GM19463 (cell line): ENCODE measurements around the gene RND1.
"Not testable (repeated sequence)": the region's sequence is repeated elsewhere in the genome, so short reads cannot be mapped to it uniquely, and the experiment has no call there.

Source experiments
- ATAC-seq: cut with Tn5 transposase; IDR thresholded peaks from one replicate; pipeline ENCODE4 v1.9.1; 2021; ENCODE audit warnings: mild to moderate bottlenecking, moderate library complexity; ENCODE audit not compliant: unreplicated experiment

RND1 gene

DNA sequence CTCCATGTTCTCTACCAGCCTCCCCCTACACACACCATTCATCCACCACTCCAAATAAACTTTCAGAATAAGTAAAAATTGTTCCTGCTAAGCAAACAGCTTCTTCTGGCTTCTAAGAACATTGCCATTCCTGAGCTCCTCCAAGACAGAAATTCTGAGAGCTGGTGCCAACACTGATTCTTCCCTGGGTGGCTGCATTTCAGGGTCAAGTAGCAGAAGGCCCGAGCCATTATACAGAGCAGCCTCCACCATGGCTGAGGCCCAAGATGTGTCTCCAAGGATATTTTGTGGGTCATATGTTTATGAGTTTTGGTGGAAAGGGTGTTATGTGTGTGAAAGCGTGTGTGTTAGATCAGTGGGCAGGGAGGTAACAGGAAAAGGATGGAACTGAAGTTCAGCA, 3.5 kb upstream of the RND1 start:
- ATAC-seq = no peak

DNA sequence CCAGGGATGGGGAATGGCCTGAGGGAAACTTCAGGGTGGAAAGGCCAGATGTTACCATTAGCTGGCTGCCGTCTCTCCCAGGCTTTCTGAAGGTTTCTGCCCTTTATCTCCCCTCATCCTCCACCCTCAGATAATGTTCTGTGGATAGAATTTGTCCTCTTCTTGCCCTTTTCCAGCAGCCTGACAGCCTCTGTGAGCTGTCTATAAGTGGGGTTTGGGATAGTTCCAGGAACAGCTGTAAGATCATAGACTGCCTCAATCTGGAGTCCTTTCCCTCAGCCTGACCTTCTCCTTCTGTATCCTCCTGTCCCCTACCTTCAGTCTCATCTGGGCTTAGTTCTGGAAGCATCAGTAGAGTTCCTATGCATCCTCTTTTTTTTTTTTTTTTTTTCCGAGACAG, 2.8 kb upstream of the RND1 start:
- ATAC-seq = no peak

DNA sequence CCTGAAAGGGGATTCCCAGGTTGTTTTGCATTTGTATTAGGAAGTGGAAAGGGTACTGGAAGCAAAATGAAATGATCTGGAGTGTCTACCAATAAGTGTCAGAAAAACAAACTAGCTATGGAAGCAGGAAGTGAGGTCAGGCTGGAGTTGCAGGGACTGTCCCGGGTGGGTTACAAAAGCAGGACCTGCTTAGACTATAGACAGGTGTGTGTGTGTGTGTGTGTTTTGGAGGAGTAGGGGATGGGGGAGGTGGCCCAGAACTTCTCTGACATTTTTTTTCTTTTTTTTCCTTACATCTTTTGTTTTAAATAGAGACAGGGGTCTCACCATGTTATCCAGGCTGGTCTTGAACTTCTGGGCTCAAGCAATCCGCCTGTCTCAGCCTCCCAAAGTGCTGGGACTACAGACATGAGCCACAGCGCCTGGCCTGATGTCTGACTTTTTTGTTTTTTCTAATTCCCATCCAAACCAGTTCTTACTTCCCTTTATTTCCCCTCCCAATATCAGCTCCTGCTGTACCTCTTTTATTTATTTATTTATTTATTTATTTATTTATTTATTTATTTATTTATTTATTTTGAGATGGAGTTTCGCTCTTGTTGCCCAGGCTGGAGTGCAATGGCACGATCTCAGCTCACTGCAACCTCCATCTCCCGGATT, 512 bp upstream of the RND1 start:
- ATAC-seq = no peak

DNA sequence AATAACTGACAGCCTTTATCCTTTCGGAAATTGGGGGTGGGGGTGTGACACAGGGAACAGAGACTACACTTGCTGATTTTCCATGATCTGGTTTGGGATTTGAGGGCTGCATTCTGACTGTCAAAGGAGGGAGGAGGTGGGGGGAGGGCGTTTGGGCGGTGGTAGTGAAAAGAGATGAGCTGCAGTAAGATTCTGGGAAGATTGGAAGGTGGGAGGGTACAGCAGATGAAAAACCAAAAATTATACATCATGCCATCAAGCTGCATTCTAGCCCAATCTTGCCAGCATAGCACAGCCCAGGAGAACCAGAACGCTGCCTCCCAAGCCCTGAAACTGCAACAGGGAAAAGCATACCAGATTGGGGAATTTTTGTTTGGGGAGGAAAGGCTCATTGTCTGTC, 2.4 kb downstream of the RND1 start:
- no peak for ATAC-seq

DNA sequence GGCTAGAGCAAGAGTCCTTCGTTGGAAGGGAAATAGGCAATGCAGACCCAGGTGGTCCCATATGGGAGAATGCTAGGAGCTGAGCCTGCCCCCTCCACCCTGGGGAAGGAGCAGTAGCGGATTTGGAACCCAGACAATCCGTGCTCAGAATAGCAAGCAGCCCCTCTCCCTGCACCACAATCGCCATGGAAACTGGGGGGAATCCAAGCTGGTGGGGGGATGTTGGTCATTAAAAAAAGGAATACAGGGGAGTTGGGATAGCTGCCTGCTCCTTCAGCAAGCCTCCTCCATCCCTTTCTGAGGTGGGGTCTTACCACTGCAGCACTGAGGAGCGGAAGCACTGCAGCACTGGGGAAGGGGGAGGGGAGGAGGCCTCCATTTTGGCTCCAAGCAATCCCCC, 2.9 kb downstream of the RND1 start:
- no peak for ATAC-seq

DNA sequence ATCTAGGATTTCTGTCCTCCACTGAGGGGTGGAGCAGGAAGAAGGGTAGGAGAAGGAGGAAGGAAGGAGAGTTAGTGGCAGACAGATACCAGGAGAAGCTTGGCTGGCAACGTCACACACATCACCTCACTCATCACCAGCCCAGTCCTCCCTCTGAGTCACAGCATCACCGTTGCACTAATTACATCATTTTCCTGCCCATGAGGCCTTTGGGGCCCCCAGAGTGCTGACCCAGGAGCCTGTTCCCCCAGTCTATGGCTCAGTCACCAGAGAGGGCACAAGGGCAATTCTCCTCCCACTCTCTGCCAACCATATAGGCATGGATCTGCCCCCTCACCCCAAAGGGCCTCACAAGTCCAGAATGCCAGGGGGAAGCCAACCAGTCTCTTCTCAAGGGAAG, 4.6 kb downstream of the RND1 start:
- ATAC-seq = no peak

DNA sequence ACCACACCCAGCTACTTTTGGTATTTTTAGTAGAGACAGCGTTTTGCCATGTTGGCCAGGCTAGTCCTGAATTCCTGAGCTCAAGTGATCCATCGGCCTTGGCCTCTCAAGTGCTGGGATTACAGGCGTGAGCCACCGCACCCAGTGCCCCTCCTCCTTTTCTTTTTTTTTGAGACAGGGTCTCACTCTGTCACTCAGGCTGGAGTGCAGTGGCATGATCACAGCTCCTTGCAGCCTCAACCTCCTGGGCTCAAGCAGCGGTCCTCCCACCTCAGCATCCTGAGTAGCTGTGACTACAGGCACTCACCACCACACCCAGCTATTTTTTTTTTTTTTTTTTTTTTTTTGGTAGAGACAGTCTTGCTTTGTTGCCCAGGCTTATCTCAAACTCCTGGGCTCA, 5.4 kb downstream of the RND1 start:
- ATAC-seq = not testable (repeated sequence)

DNA sequence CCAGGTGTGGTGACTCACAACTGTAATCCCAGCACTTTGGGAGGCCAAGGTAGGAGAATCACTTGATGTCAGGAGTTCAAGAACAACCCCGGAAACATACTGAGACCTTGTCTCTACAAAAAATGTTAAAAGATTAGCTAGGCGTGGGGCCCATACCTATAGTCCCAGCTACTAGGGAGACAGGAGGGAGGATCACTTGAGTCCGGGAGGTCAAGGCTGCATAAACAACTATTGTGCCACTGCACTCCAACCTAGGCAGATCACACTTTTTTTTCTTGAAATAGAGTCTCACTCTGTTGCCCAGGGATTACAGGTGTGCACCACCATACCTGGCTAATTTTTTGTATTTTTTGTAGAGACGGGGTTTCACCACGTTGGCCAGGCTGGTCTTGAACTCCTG, 6.1 kb downstream of the RND1 start:
- no peak for ATAC-seq

DNA sequence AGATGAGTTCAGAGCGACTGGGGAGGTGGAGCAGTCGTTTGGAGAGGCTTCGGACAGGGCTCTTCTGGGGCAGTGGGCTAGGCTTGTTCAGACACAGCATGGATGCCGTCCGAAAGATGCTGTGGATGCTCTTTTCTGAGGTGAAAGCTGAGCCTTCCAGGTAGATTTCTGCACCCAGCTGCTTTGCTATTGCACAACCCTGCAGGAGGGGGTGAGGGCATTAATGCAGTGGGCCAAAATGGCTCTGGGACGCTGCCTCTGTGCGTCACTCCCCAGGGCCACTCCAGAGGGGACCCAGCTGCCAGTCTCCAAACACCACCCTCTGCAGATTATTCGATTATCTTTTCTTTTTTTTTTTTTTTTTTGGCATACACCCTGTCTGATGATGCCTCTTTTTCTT, 7.6 kb downstream of the RND1 start:
- ATAC-seq = no peak

DNA sequence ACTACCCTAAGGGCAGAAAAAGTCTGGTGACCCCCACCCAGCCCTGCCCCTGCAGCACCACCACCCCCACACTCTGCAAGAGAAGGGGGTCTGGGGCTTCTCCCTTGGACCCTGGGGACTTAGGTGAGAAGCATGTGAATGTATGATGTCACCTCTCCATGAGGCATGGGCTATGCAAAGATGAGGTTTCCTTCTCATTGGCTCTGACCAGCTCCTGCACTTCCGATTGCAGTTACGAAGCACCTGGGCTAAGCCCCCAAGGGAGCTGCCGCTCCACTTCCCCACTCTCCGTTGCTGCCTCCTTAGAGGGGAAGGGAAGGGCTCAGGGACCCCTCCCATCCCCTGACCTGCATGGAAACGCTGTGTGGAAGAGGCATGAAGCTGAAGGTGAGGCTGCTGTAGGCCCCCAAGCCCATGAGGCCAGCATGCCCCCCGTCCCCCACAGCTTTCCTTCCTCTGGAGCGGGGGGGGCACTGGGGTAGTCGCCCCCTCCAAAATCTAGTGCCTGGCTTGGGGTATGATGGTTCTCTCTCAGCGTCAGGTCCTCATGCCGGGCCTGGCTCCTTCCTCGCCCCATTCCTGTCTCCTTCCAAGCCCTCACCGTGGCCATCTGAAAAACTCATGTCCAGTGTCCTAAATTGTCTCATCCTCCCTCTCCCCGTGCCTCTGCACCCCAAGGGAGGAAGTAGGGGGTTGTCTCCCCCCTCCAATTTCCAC, 8.2 kb downstream of the RND1 start:
- ATAC-seq = peak; percentile 57

DNA sequence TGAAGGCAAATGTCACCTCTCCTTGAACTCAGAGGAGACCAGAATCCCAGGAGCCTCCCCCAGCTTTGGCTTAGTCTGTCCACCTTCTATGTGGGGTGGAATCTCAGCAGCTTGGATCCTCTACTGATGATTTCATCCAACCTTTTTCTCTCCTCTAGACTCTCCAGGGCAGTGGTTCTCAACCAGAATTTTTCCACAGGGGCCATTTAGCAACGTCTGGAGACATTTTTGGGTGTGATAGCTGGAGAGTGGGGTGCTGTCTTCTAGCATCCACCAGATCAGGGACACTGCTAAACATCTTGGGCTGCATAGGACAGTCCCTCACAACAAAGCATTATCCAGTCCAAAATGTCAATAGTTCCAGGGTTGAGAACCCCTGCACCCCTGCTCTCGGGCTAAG, 9.3 kb downstream of the RND1 start:
- no peak for ATAC-seq

DNA sequence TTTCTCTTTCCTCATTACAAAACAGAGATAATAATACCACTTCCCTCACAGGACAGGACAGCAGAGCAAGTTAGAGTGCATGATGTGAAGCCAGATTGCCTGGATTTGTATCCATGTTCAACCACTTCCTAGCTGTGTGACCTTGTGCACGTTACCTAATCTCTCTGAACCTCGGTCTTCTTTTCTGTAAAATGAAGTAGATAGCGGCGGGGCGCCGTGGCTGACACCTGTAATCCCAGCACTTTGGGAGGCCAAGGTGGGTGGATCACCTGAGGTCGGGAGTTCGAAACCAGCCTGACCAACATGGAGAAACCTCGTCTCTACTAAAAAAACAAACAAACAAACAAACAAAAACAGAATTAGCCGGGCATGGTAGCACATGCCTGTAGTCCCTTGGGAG, 10.7 kb downstream of the RND1 start:
- ATAC-seq = not testable (repeated sequence)

DNA sequence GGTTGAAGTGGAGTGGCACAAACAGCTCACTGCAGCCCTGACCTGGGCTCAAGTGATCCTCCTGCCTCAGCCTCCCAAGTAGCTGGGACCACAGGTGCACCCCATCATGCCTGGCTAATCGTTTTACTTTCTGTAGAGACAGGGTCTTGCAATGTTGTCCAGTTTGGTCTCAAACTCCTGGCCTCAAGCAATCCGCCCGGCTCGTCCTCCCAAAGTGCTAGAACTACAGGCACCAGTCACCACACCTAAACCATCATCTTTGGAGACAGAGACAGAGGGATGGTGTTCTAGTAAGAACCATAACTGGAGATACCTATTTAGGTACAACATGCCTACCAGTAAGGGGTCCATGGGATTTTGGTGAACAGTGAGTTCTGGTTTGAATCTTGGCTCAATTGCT, 11.2 kb downstream of the RND1 start:
- no peak for ATAC-seq

DNA sequence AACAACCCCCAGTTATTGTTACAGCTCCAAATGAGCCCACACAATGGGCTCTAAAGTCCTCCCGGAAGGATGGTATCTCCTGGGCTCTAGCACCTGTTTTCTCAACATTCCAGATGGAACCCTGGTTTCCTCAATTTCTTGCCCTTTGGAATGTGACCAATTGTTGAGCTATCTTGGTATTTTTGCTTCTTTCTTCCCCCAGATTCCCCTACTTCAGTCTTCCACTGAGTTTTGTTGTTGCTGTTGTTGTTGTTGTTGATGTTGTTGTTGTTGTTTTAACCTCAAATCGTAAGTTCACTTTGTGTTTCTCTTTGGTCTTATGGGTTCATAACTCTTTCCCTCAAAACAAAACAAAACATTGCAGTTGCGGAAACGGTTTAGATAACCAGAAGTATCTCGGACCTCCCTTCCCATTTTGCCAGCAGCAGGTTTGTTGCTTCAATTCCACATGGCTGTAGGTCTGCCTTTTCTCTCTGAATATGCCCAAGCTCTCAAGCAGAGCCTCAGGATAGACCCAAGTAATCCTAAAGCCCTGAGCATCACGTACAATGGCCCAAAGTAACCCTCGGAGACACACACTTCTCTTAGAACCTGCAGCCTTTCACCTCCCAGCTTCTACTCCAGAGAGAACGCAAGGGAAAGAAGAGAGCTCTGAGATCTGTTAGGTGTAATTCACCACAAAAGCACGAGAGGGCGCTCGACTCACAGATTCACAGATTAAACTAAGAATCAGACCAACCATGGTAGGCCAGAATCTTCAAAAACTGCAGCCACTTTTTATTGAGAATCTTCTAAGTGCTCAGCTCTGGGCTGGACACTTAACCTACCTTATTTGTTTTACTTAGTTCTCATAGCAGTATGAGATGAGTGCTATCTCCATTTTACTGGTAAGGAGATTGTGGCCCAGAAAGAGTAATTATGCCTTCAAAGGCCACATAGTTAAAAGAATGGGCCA, 12.7 kb downstream of the RND1 start:
- ATAC-seq = peak; percentile 37

DNA sequence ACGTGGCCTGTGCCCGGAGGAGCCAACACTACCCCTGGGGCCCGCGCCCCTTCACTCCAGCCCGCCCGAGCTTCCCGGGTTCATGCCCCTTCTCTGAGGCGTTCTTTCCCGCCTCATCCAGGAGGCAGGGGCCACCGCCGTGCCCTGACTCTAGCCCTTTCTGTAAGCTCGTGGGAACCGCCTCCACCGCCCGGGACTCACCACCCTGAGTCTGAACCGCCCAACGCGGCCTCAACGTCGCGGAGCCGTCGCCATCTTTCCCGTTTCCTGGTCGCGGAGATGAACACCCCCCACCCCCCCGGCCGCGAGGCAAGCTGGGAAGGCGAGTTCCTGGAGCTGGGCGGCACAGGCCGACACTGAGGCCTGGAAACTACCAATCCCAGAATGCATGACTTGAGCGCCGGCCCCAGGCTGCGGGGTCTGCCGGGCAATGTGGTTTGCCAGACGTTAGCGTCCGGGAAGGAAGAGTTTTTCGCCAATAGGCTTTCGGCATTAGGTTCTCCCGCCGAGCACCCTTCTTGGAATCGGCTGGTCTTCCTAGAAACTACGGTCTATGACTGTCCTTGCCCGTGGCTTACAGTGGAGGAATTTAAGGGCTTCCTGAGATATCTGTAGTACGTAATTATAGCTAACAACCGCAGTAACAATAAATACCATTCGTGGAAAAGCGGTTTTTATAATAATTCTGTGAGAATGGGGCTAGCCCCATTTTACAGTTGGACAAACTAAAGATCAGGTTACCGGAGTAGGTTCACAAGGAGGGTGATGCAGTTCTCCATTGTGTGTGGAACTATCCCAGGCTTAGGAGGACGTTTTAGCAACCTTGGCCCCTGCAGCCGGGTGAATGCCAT, 13.6 kb downstream of the RND1 start, which contains the start of gene DDX23:
Gene DDX23, minus strand, starts transcription at position 281 of the 851 bp plus-strand sequence. CDS start 6,381 bp downstream, outside the sequence.
- peak; percentile 98 for ATAC-seq

DNA sequence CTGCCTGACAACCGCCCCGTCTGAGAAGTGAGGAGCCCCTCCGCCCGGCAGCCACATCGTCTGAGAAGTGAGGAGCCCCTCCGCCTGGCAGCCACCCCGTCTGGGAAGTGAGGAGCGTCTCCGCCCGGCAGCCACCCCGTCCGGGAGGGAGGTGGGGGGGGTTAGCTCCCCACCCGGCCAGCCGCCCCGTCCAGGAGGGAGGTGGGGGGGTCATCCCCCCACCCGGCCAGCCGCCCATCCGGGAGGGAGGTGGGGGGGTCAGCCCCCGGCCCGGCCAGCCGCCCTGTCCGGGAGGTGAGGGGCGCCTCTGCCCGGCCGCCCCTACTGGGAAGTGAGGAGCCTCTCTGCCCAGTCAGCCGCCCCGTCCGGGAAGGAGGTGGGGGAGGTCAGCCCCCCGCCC, 23.6 kb downstream of the RND1 start:
- not testable (repeated sequence) for ATAC-seq

DNA sequence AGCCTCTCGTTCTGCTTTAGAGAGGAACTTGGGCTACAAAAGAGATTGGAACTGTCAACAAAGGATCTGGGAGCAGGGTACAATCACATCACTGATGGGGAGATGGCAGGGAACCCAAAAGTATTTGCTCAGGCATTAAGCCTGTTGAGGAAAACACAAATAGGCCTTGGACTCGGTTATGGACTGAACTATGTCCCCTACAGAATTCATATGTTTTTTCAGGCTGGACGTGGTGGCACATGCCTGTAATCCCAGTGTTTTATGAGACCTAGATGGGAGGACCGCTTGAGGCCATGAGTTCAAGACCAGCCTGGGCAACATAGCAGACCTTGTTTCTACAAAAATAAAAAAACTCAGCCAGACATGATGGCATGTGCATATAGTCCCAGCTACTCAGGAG, 27.6 kb downstream of the RND1 start:
- ATAC-seq = no peak

DNA sequence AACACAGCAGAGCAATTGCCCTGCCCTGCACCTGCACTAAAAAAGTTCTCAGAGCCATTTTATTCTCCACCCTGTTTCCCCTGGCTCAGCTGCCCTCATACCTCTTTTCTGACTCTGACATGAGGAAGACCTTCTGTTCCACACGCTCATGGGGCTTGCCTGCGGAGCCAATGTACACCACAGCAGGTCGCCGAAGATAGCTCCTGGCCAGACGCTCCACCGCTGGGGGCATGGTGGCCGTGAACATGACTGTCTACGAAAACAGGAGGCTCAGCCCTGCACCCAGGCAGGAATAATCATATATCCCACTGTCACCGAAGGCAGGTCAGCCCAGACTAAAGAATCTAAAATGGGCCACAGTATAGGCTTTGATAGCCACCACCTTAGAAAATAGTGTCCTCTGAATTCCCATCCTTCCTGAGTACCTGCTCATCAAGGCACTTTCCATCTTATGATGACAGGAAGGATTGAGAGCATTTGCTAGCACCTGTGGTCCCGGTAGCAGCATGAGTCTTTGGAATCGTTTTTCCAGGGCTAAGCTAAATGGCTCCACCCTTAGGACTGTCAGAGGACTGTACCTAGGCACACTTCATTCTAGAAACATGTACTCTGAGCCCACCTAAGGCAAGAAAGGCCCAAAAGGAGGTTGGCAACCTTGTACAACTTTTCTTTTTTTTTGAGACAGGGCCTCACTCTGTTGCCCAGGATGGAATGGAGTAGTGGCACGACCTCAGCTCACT, 33.2 kb downstream of the RND1 start:
- no peak for ATAC-seq

DNA sequence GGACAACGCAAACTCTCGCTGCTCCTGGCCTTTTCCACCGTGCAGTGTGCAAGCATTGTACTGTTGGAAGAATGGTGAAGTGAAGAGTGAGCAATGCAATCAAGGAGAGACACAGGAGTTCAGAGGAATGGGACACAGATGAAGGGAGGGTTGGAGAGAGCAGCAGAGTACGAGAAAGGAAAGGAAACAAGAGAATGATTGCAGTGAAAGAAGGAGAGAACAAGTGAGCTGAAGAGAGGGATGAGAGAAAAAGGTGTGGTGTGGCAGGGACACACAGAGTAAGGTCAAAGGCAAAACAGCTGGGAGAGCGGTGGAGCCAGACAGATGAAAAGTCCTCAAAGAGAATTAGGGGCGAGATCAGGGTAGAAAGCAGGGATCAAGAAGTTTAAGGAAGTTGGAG, 34.4 kb downstream of the RND1 start:
- no peak for ATAC-seq
